ENCODE results near the gene ELP1. TPM values are rescaled to one million over a fixed set of nuclear protein-coding genes. Genes with fewer than 3 reads are reported as not detected.
A peak's percentile ranks its signal among the peaks of the same experiment; 100 is the strongest.

Gene ELP1
- polyA plus RNA-seq, 2 of the 4 experiments (the other 2 are of a cell fraction): 25.4 to 35.8 TPM

- FAIRE-seq (no peak), DNase-seq (ENCODE audit: low read depth in 1 of 2, low spot score in 1 of 2) (no peak), ATAC-seq (no peak)
- H3K4me1 ChIP-seq: no peaks in the 10 kb centered on the region
- H3K4me2 ChIP-seq: no peak overlapping the region
- WGBS (ENCODE audit: missing lambda C conversion rate): 64% methylated on average over 2 of the region's 2 CpGs
- H3K4me3 ChIP-seq: no peak overlapping the region
- CTCF ChIA-PET: interaction anchor here (1.4 kb wide), 1 partner anchor 34 kb away, joined by 3 read pairs; no protein-coding TSS in a partner anchor
- H3K27ac ChIP-seq: no peak overlapping the region
- POLR2A ChIA-PET: no interaction called here
- no peaks in the 10 kb centered on the region for H3K9me3 ChIP-seq
- TF ChIP-seq CBX2 (IDR thresholded peaks at IDR 0.05; ENCODE audit: borderline replicate concordance, low read depth) (no peak), MAZ (IDR thresholded peaks at IDR 0.05; ENCODE audit: borderline replicate concordance, low read depth, low read length) (no peak), CEBPB (IDR thresholded peaks at IDR 0.05) (no peak), KDM5A (IDR thresholded peaks at IDR 0.05) (no peak), RNF2 (IDR thresholded peaks at IDR 0.05; ENCODE audit: borderline replicate concordance, low read depth) (no peak), ELK1 (IDR thresholded peaks at IDR 0.05; ENCODE audit: low read depth, low read length) (no peak), JUN (IDR thresholded peaks at IDR 0.05) (no peak), RFX5 (IDR thresholded peaks at IDR 0.05) (no peak), HDAC2 (IDR thresholded peaks at IDR 0.05) (no peak), TFCP2L1 (CRISPR knock-in tag; IDR thresholded peaks at IDR 0.05) (no peak), ZC3H11A (IDR thresholded peaks at IDR 0.05) (no peak), SREBF2 (IDR thresholded peaks at IDR 0.05) (no peak), CHD2 (IDR thresholded peaks at IDR 0.05; ENCODE audit: low read length, partially characterized antibody) (no peak)
- TF ChIP-seq, protein P1, sequence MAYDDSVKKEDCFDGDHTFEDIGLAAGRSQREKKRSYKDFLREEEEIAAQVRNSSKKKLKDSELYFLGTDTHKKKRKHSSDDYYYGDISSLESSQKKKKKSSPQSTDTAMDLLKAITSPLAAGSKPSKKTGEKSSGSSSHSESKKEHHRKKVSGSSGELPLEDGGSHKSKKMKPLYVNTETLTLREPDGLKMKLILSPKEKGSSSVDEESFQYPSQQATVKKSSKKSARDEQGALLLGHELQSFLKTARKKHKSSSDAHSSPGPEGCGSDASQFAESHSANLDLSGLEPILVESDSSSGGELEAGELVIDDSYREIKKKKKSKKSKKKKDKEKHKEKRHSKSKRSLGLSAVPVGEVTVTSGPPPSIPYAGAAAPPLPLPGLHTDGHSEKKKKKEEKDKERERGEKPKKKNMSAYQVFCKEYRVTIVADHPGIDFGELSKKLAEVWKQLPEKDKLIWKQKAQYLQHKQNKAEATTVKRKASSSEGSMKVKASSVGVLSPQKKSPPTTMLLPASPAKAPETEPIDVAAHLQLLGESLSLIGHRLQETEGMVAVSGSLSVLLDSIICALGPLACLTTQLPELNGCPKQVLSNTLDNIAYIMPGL (CRISPR knock-in tag; IDR thresholded peaks at IDR 0.05; ENCODE audit: borderline replicate concordance): no peak
Observed at GRCh38 chr9:108830272-108830671, 103.7 kb downstream of the ELP1 start.

GRCh38 chr9:108823829-108824228 lies 110.1 kb downstream of the ELP1 start:
- FAIRE-seq (no peak), DNase-seq (ENCODE audit: low read depth in 1 of 2, low spot score in 1 of 2) (no peak), ATAC-seq (no peak)
- WGBS (ENCODE audit: missing lambda C conversion rate): 28% methylated on average over 3 of the region's 3 CpGs
- ChIA-PET CTCF (interaction anchor here (0.6 to 1.6 kb wide), 2 partner anchors 1402 to 1680 kb away, joined by 3 read pairs; no protein-coding TSS in a partner anchor), POLR2A (no interaction called here)
- no peak overlapping the region for H3K4me2 ChIP-seq
- peaks cover 10% of the 10 kb centered on the region; the same call in 2 of the 3 replicates for H3K9me3 ChIP-seq
- TF ChIP-seq RNF2 (IDR thresholded peaks at IDR 0.05; ENCODE audit: borderline replicate concordance, low read depth) (no peak), ZFP36 (IDR thresholded peaks at IDR 0.05; ENCODE audit: borderline replicate concordance, partially characterized antibody) (peak; percentile 87), ZC3H11A (IDR thresholded peaks at IDR 0.05) (no peak)
- TF ChIP-seq, protein P2, sequence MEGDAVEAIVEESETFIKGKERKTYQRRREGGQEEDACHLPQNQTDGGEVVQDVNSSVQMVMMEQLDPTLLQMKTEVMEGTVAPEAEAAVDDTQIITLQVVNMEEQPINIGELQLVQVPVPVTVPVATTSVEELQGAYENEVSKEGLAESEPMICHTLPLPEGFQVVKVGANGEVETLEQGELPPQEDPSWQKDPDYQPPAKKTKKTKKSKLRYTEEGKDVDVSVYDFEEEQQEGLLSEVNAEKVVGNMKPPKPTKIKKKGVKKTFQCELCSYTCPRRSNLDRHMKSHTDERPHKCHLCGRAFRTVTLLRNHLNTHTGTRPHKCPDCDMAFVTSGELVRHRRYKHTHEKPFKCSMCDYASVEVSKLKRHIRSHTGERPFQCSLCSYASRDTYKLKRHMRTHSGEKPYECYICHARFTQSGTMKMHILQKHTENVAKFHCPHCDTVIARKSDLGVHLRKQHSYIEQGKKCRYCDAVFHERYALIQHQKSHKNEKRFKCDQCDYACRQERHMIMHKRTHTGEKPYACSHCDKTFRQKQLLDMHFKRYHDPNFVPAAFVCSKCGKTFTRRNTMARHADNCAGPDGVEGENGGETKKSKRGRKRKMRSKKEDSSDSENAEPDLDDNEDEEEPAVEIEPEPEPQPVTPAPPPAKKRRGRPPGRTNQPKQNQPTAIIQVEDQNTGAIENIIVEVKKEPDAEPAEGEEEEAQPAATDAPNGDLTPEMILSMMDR (IDR thresholded peaks at IDR 0.05): no peak
- H3K4me1 ChIP-seq: no peaks in the 10 kb centered on the region
- no peak overlapping the region for H3K27ac ChIP-seq
- H3K4me3 ChIP-seq: no peak overlapping the region

Small RNAs within 50 kb of the gene (small RNA-seq; reads per million reads assigned to genes)
- 0 reads per million in 6 experiments for gene AL359692.1

Other genes with a start within 250 kb of the ELP1 start
- gene ACTL7B, start 78.1 kb downstream of the ELP1 start, polyA plus RNA-seq (2011; rRNA removed): not detected in 2 replicates
- not detected in 3 replicates for gene ACTL7B, start 78.1 kb downstream of the ELP1 start, polyA plus RNA-seq (2017; fragmentation: RNase III; extraction: RNeasy Plus Mini Kit Qiagen cat#74134 plus additional on column Dnase treatment)
- gene ACTL7A, start 71.9 kb downstream of the ELP1 start, polyA plus RNA-seq (2011; rRNA removed): not detected in 2 replicates
- gene ACTL7A, start 71.9 kb downstream of the ELP1 start, polyA plus RNA-seq (2017; fragmentation: RNase III; extraction: RNeasy Plus Mini Kit Qiagen cat#74134 plus additional on column Dnase treatment): not detected in 3 replicates
- gene ABITRAM, start 276 bp upstream of the ELP1 start, polyA plus RNA-seq (2011; rRNA removed): 34.3 and 38.2 TPM in 2 replicates
- 18.7 to 21.6 TPM (median 19.3 TPM) in 3 replicates for gene ABITRAM, start 276 bp upstream of the ELP1 start, polyA plus RNA-seq (2017; fragmentation: RNase III; extraction: RNeasy Plus Mini Kit Qiagen cat#74134 plus additional on column Dnase treatment)
- gene CTNNAL1, start 79.4 kb upstream of the ELP1 start, polyA plus RNA-seq (2011; rRNA removed): 42.5 and 63.6 TPM in 2 replicates
- gene CTNNAL1, start 79.4 kb upstream of the ELP1 start, polyA plus RNA-seq (2017; fragmentation: RNase III; extraction: RNeasy Plus Mini Kit Qiagen cat#74134 plus additional on column Dnase treatment): 43.8 to 61.3 TPM (median 48.8 TPM) in 3 replicates
- 88.9 and 108 TPM in 2 replicates for gene TMEM245, start 185.8 kb upstream of the ELP1 start, polyA plus RNA-seq (2011; rRNA removed)
- 44.9 to 48.6 TPM (median 48.2 TPM) in 3 replicates for gene TMEM245, start 185.8 kb upstream of the ELP1 start, polyA plus RNA-seq (2017; fragmentation: RNase III; extraction: RNeasy Plus Mini Kit Qiagen cat#74134 plus additional on column Dnase treatment)
- gene FRRS1L, start 233.1 kb upstream of the ELP1 start, polyA plus RNA-seq (2011; rRNA removed): 1.5 TPM in 2 replicates
- 0.42 to 0.59 TPM (median 0.54 TPM) in 3 replicates for gene FRRS1L, start 233.1 kb upstream of the ELP1 start, polyA plus RNA-seq (2017; fragmentation: RNase III; extraction: RNeasy Plus Mini Kit Qiagen cat#74134 plus additional on column Dnase treatment)